WI38 (cell line): ENCODE data around the gene ELF5.

Experiments used
- H3K4me3 ChIP-seq: 2 replicates; pipeline ENCODE4 v1.5.1; 2011; ENCODE audit warnings: low read depth, mild to moderate bottlenecking, control low read depth, low read length
- CTCF ChIP-seq: IDR thresholded peaks from 2 replicates; pipeline ENCODE4 v1.5.1; 2012; ENCODE audit warnings: low read depth, mild to moderate bottlenecking, control low read depth, low read length

The ELF5 gene

GRCh38 chr11:34548278-34548677 is 34.7 kb upstream of the ELF5 start:
- no peak for TF ChIP-seq CTCF
- H3K4me3 ChIP-seq, result no peak overlapping the region

- H3K4me3 ChIP-seq, result no peak overlapping the region
- no peak for TF ChIP-seq CTCF
These were observed 33.1 kb upstream of the ELF5 start for GRCh38 chr11:34546511-34547209.

GRCh38 chr11:34542089-34542488 is 28.5 kb upstream of the ELF5 start:
- no peak for TF ChIP-seq CTCF

GRCh38 chr11:34540870-34541269 is 27.3 kb upstream of the ELF5 start:
- no peak for TF ChIP-seq CTCF

More at GRCh38 chr11:34542089-34542488, 28.5 kb upstream of the ELF5 start:
- no peak overlapping the region for H3K4me3 ChIP-seq

GRCh38 chr11:34537636-34538035 is 24.0 kb upstream of the ELF5 start:
- no peak for TF ChIP-seq CTCF
- H3K4me3 ChIP-seq, result no peak overlapping the region

More at GRCh38 chr11:34540870-34541269, 27.3 kb upstream of the ELF5 start:
- H3K4me3 ChIP-seq, result no peak overlapping the region

- no peak overlapping the region for H3K4me3 ChIP-seq
- no peak for TF ChIP-seq CTCF
These were observed 22.5 kb upstream of the ELF5 start for GRCh38 chr11:34536056-34536455.

- H3K4me3 ChIP-seq, result no peak overlapping the region
- no peak for TF ChIP-seq CTCF
These were observed 21.2 kb upstream of the ELF5 start for GRCh38 chr11:34534826-34535225.
